NCI-H128 (cell line): ENCODE measurements around the gene YARS2.
"Not testable (repeated sequence)": the region's sequence is repeated elsewhere in the genome, so short reads cannot be mapped to it uniquely, and the experiment has no call there.

ENCODE experiments used
- DNase-seq: peaks from one replicate; lab custom pipeline; 2025; ENCODE audit not compliant: unreplicated experiment; lab: John Stamatoyannopoulos, UW

Gene YARS2

DNA sequence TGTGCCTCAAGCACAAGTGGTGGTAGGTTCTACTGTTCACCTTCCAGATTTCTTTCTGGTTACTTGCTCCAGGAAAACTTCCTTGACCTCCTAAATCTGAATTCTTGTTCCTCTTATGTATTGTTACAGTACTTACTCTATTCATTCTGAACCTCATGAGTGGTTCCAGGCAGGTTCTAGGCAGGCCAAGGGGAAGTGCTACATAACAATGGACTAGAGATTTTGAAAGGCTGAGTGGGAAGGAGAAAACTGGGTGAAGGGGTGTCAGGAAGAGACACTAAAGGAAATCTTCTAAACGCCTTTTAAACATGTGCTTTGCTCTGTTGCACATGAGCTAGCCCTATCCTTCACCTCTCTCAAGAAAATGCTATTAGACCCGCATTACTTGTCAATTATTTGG is 1.6 kb downstream of the YARS2 start:
- DNase-seq = no peak

DNA sequence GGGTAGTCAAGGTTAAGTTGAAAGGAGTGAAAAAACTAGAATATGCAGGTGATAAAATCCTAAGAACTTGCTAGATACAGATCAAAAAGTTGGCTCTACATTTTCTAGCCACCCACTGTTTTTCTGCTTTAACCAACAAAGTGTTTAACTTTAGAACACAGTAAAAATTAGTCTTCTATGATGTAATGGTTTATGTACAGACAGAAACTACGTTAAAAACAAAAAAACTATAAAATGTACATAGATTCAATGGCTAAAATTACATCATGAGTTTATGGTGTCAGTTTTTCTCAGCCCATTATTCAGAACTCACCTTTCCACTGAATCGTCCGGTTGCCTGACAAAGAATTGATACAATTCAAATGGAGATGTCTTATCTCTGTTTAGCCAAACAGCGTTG is 2.1 kb downstream of the YARS2 start:
- DNase-seq = no peak

DNA sequence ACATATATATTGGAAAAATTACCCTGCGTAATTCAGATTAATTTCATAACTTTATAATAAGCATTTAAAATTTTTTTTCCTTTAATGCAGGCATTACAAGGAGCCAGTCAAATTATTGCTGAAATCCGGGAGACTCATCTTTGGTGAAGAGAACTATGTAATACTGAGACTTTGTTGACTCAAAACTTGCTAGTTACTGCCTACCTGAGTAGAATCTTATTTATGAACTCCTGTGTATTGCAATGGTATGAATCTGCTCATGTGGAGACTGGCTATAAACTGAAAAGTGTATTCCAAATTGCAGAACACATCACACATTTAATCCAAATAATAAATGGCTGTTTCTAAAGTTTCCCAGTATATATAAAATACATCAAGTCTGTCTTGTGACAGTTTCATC is 12.4 kb downstream of the YARS2 start:
- DNase-seq = no peak

DNA sequence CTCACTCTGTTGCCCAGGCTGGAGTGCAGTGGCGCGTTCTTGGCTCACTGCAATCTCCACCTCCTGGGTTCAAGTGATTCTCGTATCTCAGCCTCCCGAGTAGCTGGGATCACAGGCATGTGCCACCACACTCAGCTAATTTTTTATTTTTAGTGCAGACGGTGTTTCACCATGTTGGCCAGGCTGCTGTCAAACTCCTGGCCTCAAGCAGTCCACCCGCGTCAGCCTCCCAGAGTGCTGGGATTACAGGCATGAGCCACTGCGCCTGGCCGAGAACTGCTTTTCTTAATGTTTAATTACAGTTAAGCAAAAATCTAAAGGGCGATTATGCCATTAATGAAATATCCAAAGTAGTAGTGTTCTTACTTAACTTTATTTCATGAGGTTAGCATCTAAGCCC is 13.6 kb downstream of the YARS2 start:
- no peak for DNase-seq

DNA sequence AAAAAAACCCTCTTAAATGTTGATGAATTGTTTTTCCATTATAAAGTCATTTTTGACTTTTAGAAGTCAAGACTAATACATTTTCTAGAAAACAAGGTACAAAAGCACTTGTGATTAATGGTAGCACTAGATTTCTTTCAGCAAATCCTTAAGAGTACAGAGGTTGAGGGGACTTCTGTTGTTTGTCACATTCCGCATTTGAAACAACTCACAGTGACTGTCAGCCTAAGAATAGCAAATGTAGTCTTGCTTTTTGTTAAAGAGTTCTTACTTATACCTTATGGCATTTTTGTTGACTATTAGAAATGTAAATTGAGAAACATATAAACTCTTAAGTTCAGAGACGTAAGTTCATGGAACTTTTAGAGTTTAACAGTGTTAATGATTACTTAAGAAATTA is 16.4 kb downstream of the YARS2 start:
- no peak for DNase-seq

DNA sequence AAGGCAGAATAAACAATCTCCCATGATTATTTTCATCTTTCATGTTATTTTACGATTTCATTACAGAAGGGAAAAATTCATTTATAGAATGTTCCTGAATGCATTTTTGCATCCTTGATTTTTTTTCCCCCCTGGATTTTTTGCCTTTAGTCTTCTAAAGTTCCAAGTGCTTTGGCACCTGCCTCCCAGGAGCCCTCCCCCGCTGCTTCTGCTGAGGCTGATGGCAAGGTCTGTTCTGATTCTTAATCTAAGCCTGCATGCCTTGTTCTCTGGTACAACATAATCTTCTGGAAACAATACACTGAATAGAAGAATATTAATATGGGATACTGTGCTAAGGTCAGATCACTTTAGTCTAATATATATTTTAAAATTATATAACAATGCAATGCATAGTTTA is 18.0 kb downstream of the YARS2 start:
- no peak for DNase-seq

DNA sequence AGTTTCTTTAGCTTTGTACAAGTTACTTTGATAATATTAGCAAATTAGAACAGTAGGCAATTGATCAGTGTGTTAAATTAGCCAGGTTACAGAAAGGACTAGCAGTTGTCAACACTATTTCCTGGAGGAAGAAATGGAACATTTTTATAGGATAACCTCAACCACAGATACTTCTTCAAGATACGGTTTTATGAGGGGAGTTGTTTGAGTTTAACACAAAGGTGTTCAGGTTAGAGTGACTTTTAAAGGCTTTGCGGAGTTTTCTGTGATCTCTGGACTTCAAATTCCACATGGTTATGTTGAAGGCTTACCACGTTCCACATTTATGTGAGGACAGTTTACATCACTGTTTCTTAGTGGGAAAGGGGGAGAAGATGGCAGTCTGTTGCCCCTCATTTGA is 19.3 kb downstream of the YARS2 start:
- DNase-seq = no peak

DNA sequence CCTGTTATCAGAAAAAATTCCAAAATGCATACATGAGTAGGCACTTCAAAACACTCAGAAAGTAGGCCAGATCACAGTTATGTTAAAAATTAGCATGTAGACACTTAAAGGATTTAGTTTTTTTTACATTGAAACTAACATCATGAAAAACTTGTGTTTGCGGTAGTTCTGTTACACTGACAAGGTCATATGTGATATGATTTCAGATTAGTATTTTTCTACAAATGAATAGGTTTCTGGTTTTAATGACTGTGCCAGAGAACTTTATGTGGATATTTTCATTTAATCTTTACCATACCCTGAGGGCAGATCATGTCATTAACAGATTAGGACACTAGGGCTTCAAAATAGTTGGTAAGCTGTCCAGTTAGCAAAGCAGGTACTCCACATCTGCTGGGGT is 20.7 kb downstream of the YARS2 start:
- no peak for DNase-seq

DNA sequence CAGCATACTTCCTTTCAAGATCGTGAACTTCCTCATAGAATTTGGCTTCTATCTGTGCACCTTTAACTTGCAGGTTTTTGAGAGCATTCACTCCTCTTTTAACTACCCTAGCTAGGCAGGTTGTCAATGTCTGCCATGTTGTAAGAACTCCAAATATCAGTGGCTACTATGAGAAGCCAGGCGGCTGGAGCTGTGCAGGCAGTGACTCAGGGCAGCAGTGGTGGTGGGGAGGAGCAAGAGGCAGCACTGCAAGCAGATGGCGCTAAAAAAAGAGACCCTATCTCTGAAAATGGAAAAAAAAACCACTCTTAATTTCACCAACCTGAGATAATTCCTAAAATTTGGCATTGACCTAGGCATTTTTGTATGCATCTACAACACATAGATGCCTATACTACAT is 28.5 kb downstream of the YARS2 start:
- DNase-seq = no peak

DNA sequence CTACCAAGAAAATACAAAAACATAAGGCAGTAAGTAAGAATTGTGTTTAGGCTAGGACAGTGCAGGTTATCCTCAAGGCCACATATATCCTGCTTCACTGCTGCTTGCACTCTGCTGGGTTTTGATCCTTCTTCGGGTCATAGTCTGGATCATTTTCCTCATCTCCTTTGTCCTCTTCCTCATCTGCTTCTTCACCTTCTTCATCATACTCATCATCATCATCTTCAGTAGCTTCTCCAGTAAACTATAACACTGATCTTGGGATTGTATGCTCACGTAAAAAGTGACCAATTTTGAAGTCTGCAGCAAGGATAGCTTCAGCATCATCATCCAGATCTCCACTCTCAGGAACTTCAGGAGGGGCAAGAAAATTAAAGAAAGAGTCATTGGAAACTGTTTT is 29.4 kb downstream of the YARS2 start:
- no peak for DNase-seq

DNA sequence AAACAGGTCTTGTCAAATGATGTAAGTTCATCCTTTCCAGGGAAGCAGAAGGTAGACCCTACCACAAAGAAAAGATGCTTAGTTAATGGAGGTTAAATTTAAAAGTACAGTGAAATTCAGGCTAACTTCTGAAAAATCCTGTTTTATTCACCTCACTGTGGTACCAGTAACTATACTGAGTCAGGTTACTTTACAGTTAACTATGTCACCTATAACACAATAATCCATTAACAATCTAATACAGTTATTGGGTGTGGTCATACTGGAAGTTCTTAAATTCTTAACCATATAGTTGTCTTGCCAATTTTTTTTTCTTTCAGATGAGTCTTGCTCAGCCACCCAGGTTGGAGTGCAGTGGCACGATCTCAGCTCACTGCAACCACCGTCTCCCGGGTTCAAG is 30.4 kb downstream of the YARS2 start:
- not testable (repeated sequence) for DNase-seq

DNA sequence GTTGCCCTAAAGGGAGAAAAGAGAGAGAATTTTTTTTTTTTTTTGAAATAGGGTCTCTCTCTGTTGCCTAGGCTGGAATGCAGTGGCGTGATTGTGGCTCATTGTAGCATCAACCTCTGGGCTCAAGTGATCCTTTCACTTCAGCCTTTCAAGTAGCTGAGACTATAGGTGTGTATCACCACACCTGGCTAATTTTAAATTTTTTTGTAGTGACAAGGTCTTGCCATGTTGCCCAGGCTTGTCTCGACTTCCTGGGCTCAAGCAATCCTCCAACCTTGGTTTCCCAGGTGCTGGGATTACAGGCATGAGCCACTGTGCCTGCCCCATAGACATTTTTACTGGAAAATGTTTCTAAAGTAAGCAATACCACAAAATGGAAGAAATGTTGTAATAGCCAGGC is 36.8 kb downstream of the YARS2 start:
- DNase-seq = no peak

DNA sequence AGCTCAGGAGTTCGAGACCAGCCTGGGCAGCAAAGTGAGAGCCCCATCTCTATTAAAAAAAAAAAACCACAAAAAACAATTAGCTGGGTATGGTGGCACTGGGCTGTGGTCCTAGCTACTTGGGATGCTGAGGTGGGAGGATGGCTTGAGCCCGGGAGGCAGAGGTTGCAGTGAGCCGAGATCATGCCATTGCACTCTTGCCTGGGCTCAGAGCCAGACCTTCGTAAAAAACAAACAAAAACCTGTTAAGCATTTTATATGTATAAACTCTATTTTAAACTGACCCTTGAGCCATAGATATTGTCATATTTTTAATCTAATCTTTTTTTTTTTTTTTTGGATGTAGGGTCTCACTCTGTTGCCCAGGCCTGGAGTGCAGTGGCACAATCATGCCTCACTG is 40.9 kb downstream of the YARS2 start:
- DNase-seq = no peak

DNA sequence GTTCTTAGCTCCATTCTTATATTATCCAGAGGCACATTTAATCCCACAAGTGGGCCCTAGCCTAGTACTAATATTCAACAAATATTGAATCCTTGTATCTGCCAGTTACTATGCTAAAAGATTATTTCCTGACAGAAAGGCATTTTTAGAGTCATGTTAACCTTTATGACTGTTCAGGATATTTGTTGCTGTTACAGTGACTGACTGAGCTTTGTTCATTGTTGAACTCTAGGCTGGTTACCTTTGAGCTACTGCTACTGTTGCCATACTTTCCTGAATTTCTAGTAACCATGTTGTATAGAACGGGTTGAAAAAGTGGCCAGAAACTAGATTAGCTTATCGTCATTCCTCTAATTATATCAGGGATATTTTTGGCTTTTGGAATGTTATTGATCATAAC is 46.8 kb downstream of the YARS2 start:
- no peak for DNase-seq

DNA sequence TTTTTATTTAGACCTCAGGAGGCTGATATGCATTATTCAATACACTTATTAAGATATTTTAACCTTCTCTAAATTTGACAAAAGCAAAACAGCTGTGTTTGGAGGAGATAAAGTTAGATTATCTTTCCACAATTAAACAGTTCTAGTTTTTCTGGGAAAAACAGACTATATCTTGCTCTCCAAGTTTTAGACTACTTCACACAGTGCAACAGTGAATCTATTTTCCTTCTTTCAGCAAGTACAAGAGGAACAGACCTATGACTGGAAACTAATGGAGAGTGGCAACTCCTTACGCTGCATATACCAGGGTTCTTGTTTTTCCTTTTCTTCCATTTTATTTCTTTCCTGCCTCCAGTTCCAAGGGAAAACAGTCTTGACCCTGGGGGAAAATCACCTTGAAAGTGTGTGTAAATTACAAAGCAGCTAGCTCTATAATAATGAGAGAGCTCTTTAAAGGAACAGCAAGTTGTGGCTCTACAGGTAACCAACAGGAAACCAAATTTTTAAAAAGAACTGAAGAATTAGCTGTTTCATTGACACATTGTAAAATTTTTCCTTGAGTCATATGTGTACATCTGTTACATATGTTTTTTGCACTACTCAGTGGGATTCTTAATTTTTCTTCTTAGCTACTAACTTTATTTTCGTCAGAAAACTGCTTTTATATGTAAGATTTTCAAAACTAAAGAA is 49.2 kb downstream of the YARS2 start:
- no peak for DNase-seq

DNA sequence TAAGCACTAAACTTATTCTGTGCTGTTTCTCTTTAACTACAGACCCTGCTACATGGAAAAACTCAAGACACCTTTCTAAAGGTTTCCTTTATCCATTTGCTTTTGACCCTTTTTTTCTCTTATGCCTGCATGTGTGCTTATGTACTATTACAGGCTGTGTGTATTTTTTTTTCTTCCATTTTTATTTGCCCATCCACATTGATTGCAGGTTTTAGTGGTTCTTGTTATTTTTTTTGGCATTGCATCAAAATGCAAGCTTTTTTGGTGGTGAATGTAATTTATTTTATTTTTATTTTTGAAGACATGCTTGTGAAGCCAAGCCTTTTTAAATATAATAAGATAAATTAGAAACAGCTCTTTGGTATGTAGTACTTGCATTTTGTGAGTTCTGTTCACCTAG is 49.9 kb downstream of the YARS2 start:
- no peak for DNase-seq

DNA sequence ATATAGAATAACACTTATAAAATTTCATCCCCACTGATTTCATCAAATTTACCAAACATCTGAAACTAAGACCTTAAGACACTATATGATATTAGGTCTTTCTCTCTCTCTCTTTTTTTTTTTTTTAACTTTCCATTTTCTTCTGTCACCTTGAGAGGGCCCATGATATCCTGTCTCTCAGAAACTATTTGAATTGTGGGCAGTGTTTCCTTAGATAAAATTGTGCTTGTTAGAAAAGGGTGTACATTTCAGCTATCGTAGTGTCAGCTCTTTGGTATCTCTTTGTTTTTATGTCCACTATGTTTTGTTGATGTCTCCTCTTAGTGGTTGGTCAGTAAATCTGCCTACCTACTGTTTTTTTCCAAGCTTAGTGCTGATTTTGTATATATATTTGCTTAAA is 52.8 kb downstream of the YARS2 start:
- no peak for DNase-seq

DNA sequence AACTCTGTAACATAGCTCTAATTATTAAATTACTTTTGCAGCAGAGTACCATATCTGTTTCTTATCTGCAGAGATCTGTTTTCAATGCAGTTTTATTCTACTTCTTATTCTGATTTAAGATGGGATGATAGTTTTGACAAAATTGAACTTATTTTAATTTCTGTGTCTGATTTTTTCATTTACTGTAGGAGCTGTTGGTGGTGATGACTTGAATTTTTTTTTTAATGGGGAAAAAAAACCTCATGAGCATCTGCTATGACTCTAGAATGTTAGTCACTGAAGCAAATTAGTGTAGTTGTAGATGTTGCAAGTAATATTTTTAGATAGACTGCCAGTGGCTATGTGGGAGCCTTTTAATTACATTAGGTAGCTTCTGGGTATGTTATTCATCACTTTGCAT is 53.2 kb downstream of the YARS2 start:
- no peak for DNase-seq

DNA sequence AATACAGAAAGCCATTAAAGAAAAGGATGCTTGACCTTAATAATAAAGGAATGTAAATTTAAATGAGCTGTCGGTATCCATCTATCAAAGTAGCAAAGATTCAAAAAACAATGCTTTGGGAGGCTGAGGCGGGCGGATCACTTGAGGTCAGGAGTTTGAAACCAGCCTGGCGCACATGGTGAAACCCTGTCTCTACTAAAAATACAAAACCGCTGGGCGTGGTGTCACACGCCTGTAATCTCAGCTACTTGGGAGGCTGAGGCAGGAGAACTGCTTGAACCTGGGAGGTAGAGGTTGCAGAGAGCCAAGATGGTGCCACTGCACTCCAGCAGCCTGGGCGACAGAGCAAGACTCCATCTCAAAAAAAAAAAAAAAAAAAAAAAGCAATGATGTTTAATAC is 56.3 kb downstream of the YARS2 start:
- DNase-seq = not testable (repeated sequence)

DNA sequence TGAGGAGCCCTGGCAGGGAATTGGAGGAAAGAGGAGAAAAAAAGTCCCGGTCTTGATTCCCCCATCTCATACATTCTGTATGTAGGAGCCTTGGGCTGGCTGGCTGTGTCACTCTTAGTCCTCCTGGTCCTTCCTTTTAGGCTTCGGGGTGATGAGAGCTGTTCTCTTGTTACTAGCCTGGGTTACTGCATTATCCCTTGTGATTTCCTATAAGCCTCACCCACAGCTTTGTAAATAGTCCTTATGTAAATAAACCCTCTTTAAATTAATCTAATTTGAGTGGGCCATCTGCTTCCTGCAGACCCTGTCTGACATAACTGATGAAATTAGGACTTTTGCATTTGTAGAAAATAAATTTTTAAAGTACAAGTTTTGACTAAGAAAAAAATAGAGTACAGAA is 57.4 kb downstream of the YARS2 start:
- DNase-seq = no peak

DNA sequence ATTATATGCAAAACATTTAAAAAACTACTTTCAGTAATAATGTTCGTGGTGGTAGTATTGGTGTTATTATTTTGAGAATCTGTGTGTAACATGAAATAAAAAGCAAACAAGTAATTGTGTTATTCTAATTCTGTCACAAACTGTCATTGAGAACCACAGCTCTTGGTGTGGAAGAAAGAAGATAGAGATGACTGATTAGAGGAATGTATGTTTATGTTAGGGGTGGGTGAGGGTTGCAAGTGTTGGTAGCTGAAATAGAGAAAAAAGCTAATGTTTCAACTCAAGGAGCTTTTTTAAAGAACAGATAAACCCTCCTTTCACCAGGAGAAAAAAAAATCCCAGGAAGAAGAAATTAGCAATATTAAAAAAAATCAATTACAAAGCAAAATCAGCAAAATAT is 58.3 kb downstream of the YARS2 start:
- no peak for DNase-seq
